Stomach smooth muscle (tissue), 2 donors: ENCODE data around the gene SAMD14.

Experiments used
- H3K27ac ChIP-seq: one replicate; pipeline ENCODE4 v1.7.0; 2013; ENCODE audit warnings: mild to moderate bottlenecking, low read length, inconsistent platforms
- H3K27me3 ChIP-seq, 2 donors: one replicate each; pipeline ENCODE4 v1.7.0; 2013; ENCODE audit warnings: low read length in 2 of 2; ENCODE audit not compliant: insufficient read depth in 2 of 2, control insufficient read depth in 1 of 2
- H3K36me3 ChIP-seq, 2 donors: one replicate each; pipeline ENCODE4 v1.7.0; 2013; ENCODE audit warnings: low read length in 2 of 2; ENCODE audit not compliant: control insufficient read depth in 2 of 2, insufficient read depth in 2 of 2
- H3K4me1 ChIP-seq: one replicate; pipeline ENCODE4 v1.7.0; 2013; ENCODE audit warnings: low read length; ENCODE audit not compliant: control insufficient read depth, insufficient read depth
- H3K4me3 ChIP-seq, 2 donors: one replicate each; pipeline ENCODE4 v1.7.0; 2013; ENCODE audit warnings: low read length in 2 of 2
- H3K9ac ChIP-seq, 2 donors: one replicate each; pipeline ENCODE4 v1.7.0; 2013; ENCODE audit warnings: low read length in 2 of 2, mild to moderate bottlenecking in 1 of 2
- H3K9me3 ChIP-seq, 2 donors: one replicate each; pipeline ENCODE4 v1.7.0; 2013; ENCODE audit warnings: low read length in 2 of 2; ENCODE audit not compliant: control insufficient read depth in 2 of 2
- donor health status: healthy.
- donor health status: Pancreatic carcinoma.

The SAMD14 gene

GRCh38 chr17:50129728-50130558, at the start of gene SAMD14:
Gene SAMD14 (minus strand): TSS chr17:50130160. CDS start chr17:50124959, 5,201 bp downstream.
- peaks cover 0 to 2% of the 10 kb centered on the region in 2 donors for H3K36me3 ChIP-seq
- peaks cover 2 to 14% of the 10 kb centered on the region in 2 donors for H3K27me3 ChIP-seq
- no peaks in the 10 kb centered on the region for H3K9me3 ChIP-seq
- no peak within 1 kb of the TSS for H3K27ac ChIP-seq
- no peak within 1 kb of the TSS for H3K9ac ChIP-seq
- H3K4me3 ChIP-seq: peak within 1 kb of the TSS; percentile 49 to 66
- peaks cover 33% of the 10 kb centered on the region for H3K4me1 ChIP-seq

- peak overlapping the region; percentile 27 to 57 for H3K4me3 ChIP-seq
- peak overlapping the region; percentile 89 for H3K27ac ChIP-seq
- H3K27me3 ChIP-seq: no peaks in the 10 kb centered on the region
- H3K9ac ChIP-seq: peak overlapping the region; percentile 47
- H3K36me3 ChIP-seq: no peaks in the 10 kb centered on the region
- H3K4me1 ChIP-seq: peaks cover 48% of the 10 kb centered on the region
- no peaks in the 10 kb centered on the region for H3K9me3 ChIP-seq
Measured at GRCh38 chr17:50177983-50178834, 48.2 kb upstream of the SAMD14 start.

- Histone ChIP-seq H3K36me3 (no peaks in the 10 kb centered on the region), H3K9me3 (no peaks in the 10 kb centered on the region), H3K27ac (peak overlapping the region; percentile 89), H3K4me3 (peak overlapping the region; percentile 9 to 57), H3K27me3 (no peaks in the 10 kb centered on the region), H3K9ac (peak overlapping the region; percentile 47), H3K4me1 (peaks cover 52% of the 10 kb centered on the region)
Measured at GRCh38 chr17:50177476-50177875, 47.5 kb upstream of the SAMD14 start.

- Histone ChIP-seq H3K9me3 (no peaks in the 10 kb centered on the region), H3K4me3 (no peak overlapping the region), H3K4me1 (peaks cover 52% of the 10 kb centered on the region), H3K9ac (peak overlapping the region; percentile 47), H3K27ac (peak overlapping the region; percentile 89), H3K27me3 (no peaks in the 10 kb centered on the region), H3K36me3 (peaks cover 0 to under 1% of the 10 kb centered on the region in 2 donors)
Measured at GRCh38 chr17:50176559-50177357, 46.8 kb upstream of the SAMD14 start.

- Histone ChIP-seq H3K4me1 (peaks cover 49% of the 10 kb centered on the region), H3K9me3 (no peaks in the 10 kb centered on the region), H3K9ac (peak overlapping the region in 1 of 2 donors; percentile 42), H3K27ac (peak overlapping the region; percentile 89), H3K4me3 (peak overlapping the region in 1 of 2 donors; percentile 44), H3K27me3 (no peaks in the 10 kb centered on the region), H3K36me3 (peaks cover 0 to 2% of the 10 kb centered on the region in 2 donors)
Measured at GRCh38 chr17:50175035-50175807, 45.3 kb upstream of the SAMD14 start.

- no peak overlapping the region for H3K27ac ChIP-seq
- H3K4me3 ChIP-seq: no peak overlapping the region
- no peaks in the 10 kb centered on the region for H3K9me3 ChIP-seq
- H3K27me3 ChIP-seq: no peaks in the 10 kb centered on the region
- no peak overlapping the region for H3K9ac ChIP-seq
- H3K4me1 ChIP-seq: peaks cover 49% of the 10 kb centered on the region
- H3K36me3 ChIP-seq: peaks cover 0 to 6% of the 10 kb centered on the region in 2 donors
Measured at GRCh38 chr17:50174444-50174843, 44.5 kb upstream of the SAMD14 start.

GRCh38 chr17:50173335-50173941, 43.5 kb upstream of the SAMD14 start:
- H3K4me3 ChIP-seq: peak overlapping the region in 1 of 2 donors; percentile 15
- no peaks in the 10 kb centered on the region for H3K27me3 ChIP-seq
- H3K27ac ChIP-seq: peak overlapping the region; percentile 64
- peaks cover 0 to 6% of the 10 kb centered on the region in 2 donors for H3K36me3 ChIP-seq
- peak overlapping the region; percentile 23 to 47 for H3K9ac ChIP-seq
- peaks cover 54% of the 10 kb centered on the region for H3K4me1 ChIP-seq
- no peaks in the 10 kb centered on the region for H3K9me3 ChIP-seq

- Histone ChIP-seq H3K27me3 (no peaks in the 10 kb centered on the region), H3K9ac (peak overlapping the region; percentile 23 to 47), H3K36me3 (peaks cover 0 to 6% of the 10 kb centered on the region in 2 donors), H3K4me1 (peaks cover 54% of the 10 kb centered on the region), H3K9me3 (no peaks in the 10 kb centered on the region), H3K4me3 (no peak overlapping the region), H3K27ac (peak overlapping the region; percentile 64)
Measured at GRCh38 chr17:50172936-50173334, 43.0 kb upstream of the SAMD14 start.

GRCh38 chr17:50172130-50172529, 42.2 kb upstream of the SAMD14 start:
- H3K9ac ChIP-seq: no peak overlapping the region
- no peak overlapping the region for H3K4me3 ChIP-seq
- H3K36me3 ChIP-seq: peaks cover 0 to 6% of the 10 kb centered on the region in 2 donors
- no peaks in the 10 kb centered on the region for H3K9me3 ChIP-seq
- no peak overlapping the region for H3K27ac ChIP-seq
- H3K4me1 ChIP-seq: peaks cover 54% of the 10 kb centered on the region
- H3K27me3 ChIP-seq: no peaks in the 10 kb centered on the region
